ENCODE data around the gene CNTF.

The CNTF gene

DNA sequence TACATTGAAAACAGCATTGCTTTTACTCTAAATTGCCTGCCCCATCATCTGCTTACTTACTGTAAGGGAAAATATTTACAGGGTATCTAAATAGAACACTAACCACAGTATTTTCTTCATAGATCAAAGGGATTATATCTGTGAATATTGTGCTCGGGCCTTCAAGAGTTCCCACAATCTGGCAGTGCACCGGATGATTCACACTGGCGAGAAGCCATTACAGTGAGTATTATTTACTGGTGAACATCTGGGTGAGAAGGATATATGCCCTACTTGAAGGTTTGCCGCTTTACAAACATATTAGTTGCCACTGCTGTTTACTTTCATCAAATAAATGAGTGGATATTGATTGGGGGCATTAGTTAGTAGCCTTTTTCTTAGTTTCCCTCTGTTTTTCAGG is 5.9 kb upstream of the CNTF start:
- Histone ChIP-seq H3K4me3 (ENCODE audit: low read depth, low read length) (no peak overlapping the region), H3K9me3 (ENCODE audit: control insufficient read depth, insufficient read depth, low read depth, low read length) (no peaks in the 10 kb centered on the region), H3K36me3 (ENCODE audit: control insufficient read depth in 2 of 2, insufficient read depth in 1 of 2, low read length in 2 of 2) (peaks cover 20 to 97% of the 10 kb centered on the region in 2 experiments), H3K27ac (ENCODE audit: extremely low read depth, low read depth, low read length) (no peak overlapping the region), H3K4me1 (ENCODE audit: control insufficient read depth, insufficient read depth, low read length) (no peaks in the 10 kb centered on the region)
- ChIA-PET CTCF (no interaction called here), POLR2A (no interaction called here)
- no peak for TF ChIP-seq ZBTB26 (tag by site-specific recombination; optimal IDR thresholded peaks at IDR 0.05)
- no peak for TF ChIP-seq ZNF530 (tag by site-specific recombination; IDR thresholded peaks at IDR 0.05; ENCODE audit: low read depth)
- no peak for TF ChIP-seq KLF9 (tag by site-specific recombination; IDR thresholded peaks at IDR 0.05; ENCODE audit: low read depth)
- TF ChIP-seq ZNF19 (tag by site-specific recombination; IDR thresholded peaks at IDR 0.05; ENCODE audit: low read depth), result no peak
- TF ChIP-seq OSR2 (tag by site-specific recombination; IDR thresholded peaks at IDR 0.05), result no peak
- no peak for TF ChIP-seq ZNF138 (tag by site-specific recombination; IDR thresholded peaks at IDR 0.05; ENCODE audit: borderline replicate concordance)
- TF ChIP-seq ZNF16 (tag by site-specific recombination; IDR thresholded peaks at IDR 0.05; ENCODE audit: low read depth), result no peak
- TF ChIP-seq SP3 (tag by site-specific recombination; IDR thresholded peaks at IDR 0.05), result no peak
- TF ChIP-seq WT1 (tag by site-specific recombination; IDR thresholded peaks at IDR 0.05), result no peak
- no peak for TF ChIP-seq ZNF335 (tag by site-specific recombination; conservative IDR thresholded peaks at IDR 0.05)
- TF ChIP-seq, protein P1, sequence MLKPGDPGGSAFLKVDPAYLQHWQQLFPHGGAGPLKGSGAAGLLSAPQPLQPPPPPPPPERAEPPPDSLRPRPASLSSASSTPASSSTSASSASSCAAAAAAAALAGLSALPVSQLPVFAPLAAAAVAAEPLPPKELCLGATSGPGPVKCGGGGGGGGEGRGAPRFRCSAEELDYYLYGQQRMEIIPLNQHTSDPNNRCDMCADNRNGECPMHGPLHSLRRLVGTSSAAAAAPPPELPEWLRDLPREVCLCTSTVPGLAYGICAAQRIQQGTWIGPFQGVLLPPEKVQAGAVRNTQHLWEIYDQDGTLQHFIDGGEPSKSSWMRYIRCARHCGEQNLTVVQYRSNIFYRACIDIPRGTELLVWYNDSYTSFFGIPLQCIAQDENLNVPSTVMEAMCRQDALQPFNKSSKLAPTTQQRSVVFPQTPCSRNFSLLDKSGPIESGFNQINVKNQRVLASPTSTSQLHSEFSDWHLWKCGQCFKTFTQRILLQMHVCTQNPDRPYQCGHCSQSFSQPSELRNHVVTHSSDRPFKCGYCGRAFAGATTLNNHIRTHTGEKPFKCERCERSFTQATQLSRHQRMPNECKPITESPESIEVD (tag by site-specific recombination; IDR thresholded peaks at IDR 0.05), result no peak
- TF ChIP-seq ZNF174 (tag by site-specific recombination; IDR thresholded peaks at IDR 0.05), result no peak
- TF ChIP-seq GLI4 (tag by site-specific recombination; IDR thresholded peaks at IDR 0.05), result no peak
- TF ChIP-seq ZNF658 (tag by site-specific recombination; IDR thresholded peaks at IDR 0.05), result no peak

DNA sequence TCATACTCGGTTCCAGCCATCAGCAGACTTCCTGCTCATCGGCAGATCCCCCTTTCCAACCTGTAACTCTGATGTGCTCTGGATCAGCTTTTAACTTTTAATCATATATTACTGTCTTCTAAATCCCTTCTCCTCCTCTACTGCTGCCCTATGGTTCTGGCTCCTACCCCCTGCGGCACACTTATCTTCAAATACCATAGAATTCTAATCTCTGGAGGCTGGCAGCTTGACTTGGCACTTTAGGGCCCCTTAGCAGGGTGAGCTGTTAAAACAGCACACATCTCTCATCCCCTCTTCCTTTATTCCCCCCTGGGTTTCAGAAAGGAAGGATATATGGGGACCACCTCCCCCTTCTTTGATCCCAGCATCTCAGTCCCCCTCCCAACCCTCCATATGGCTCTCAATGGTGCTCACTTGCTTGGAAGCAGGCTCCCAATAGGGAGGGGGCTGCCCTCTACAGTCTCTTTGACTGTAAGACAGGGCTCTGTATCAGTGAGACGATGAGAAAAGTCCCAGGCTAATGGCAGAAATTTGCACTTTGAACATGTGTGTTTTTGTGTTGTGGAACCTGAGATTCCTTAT is 4.4 kb upstream of the CNTF start:
- peaks cover 8 to 97% of the 10 kb centered on the region in 2 experiments for H3K36me3 ChIP-seq (ENCODE audit: control insufficient read depth in 2 of 2, insufficient read depth in 1 of 2, low read length in 2 of 2)
- TF ChIP-seq ZNF621 (tag by site-specific recombination; IDR thresholded peaks at IDR 0.05) (no peak), ZNF416 (tag by site-specific recombination; IDR thresholded peaks at IDR 0.05) (no peak), ELK4 (IDR thresholded peaks at IDR 0.05; ENCODE audit: borderline replicate concordance, low read depth, low read length) (no peak), ZBTB11 (tag by site-specific recombination; conservative IDR thresholded peaks at IDR 0.05; ENCODE audit: low read depth) (no peak), YY2 (tag by site-specific recombination; IDR thresholded peaks at IDR 0.05) (no peak), ZNF433 (tag by site-specific recombination; IDR thresholded peaks at IDR 0.05; ENCODE audit: low read depth) (no peak), HOXA7 (CRISPR knock-in tag; IDR thresholded peaks at IDR 0.05; ENCODE audit: borderline replicate concordance) (no peak), ZNF19 (tag by site-specific recombination; IDR thresholded peaks at IDR 0.05; ENCODE audit: low read depth) (no peak), ZNF626 (tag by site-specific recombination; IDR thresholded peaks at IDR 0.05) (no peak), EGR2 (tag by site-specific recombination; IDR thresholded peaks at IDR 0.05; ENCODE audit: low read depth) (no peak), SETDB1 (IDR thresholded peaks at IDR 0.05; ENCODE audit: insufficient read length, low read length) (no peak), ZNF174 (tag by site-specific recombination; IDR thresholded peaks at IDR 0.05) (no peak)
- TF ChIP-seq, protein P2, sequence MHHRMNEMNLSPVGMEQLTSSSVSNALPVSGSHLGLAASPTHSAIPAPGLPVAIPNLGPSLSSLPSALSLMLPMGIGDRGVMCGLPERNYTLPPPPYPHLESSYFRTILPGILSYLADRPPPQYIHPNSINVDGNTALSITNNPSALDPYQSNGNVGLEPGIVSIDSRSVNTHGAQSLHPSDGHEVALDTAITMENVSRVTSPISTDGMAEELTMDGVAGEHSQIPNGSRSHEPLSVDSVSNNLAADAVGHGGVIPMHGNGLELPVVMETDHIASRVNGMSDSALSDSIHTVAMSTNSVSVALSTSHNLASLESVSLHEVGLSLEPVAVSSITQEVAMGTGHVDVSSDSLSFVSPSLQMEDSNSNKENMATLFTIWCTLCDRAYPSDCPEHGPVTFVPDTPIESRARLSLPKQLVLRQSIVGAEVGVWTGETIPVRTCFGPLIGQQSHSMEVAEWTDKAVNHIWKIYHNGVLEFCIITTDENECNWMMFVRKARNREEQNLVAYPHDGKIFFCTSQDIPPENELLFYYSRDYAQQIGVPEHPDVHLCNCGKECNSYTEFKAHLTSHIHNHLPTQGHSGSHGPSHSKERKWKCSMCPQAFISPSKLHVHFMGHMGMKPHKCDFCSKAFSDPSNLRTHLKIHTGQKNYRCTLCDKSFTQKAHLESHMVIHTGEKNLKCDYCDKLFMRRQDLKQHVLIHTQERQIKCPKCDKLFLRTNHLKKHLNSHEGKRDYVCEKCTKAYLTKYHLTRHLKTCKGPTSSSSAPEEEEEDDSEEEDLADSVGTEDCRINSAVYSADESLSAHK (tag by site-specific recombination; IDR thresholded peaks at IDR 0.05), result no peak

More for the DNA sequence above, 4.4 kb upstream of the CNTF start:
- Histone ChIP-seq H3K9me3 (ENCODE audit: control insufficient read depth, insufficient read depth, low read depth, low read length) (no peaks in the 10 kb centered on the region), H3K4me3 (ENCODE audit: low read depth, low read length) (no peak overlapping the region), H3K27ac (ENCODE audit: extremely low read depth, low read depth, low read length) (no peak overlapping the region), H3K4me1 (ENCODE audit: control insufficient read depth, insufficient read depth, low read length) (no peaks in the 10 kb centered on the region)
- ChIA-PET POLR2A (no interaction called here), CTCF (interaction anchor here (3.9 kb wide), 1 partner anchor 11 kb away, joined by 27 read pairs; no protein-coding TSS in a partner anchor)
